Upper lobe of left lung (tissue), 6 donors: ENCODE data around the gene ZNF638. TPM values are rescaled to one million over a fixed set of nuclear protein-coding genes. Genes with fewer than 3 reads are reported as not detected.
"Not testable (repeated sequence)": the region's sequence is repeated elsewhere in the genome, so short reads cannot be mapped to it uniquely, and the experiment has no call there.

Source experiments
- ATAC-seq, 2 donors: fragments of 200-7000 bp; cut with Tn5 transposase; one replicate each; pipeline ENCODE4 v1.9.1; 2022; ENCODE audit warnings: mild to moderate bottlenecking in 2 of 2, moderate library complexity in 2 of 2; ENCODE audit not compliant: low FRiP score in 2 of 2
- DNase-seq, 2 donors: peaks; one replicate each; pipeline ENCODE4 v3.0.0-alpha.2; 2019 to 2020
- H3K27ac ChIP-seq, 4 donors: fragments of 200-600 bp; sonication (generic); one replicate each; pipeline ENCODE4 v1.5.1; 2016 to 2019
- H3K27me3 ChIP-seq, 4 donors: fragments of 200-600 bp; sonication (generic); one replicate each; pipeline ENCODE4 v1.5.1; 2017 to 2019
- H3K36me3 ChIP-seq, 4 donors: fragments of 200-600 bp; sonication (generic); one replicate each; pipeline ENCODE4 v1.5.1; 2016 to 2019
- H3K4me1 ChIP-seq, 4 donors: fragments of 200-600 bp; sonication (generic); one replicate each; pipeline ENCODE4 v1.5.1; 2018 to 2019
- H3K4me3 ChIP-seq, 4 donors: fragments of 200-600 bp; sonication (generic); one replicate each; pipeline ENCODE4 v1.5.1; 2017 to 2019; ENCODE audit warnings: mild to moderate bottlenecking in 2 of 4, moderate library complexity in 1 of 4
- H3K9me3 ChIP-seq, 4 donors: fragments of 200-600 bp; sonication (generic); one replicate each; pipeline ENCODE4 v1.5.1; 2018 to 2019
- CTCF ChIP-seq, 6 experiments: fragments of 450-650 bp in 4 of 6; fragments of 200-600 bp in 2 of 6; sonication (generic) in 2 of 6; IDR thresholded peaks; one replicate each; pipeline ENCODE4 v1.5.1; 2016 to 2019; ENCODE audit warnings: antibody characterized with exemption in 6 of 6
- EP300 ChIP-seq, 4 donors: sonication (generic); formaldehyde crosslinking; IDR thresholded peaks; one replicate each; pipeline ENCODE4 v1.5.1; 2017; ENCODE audit warnings: antibody characterized with exemption in 4 of 4, control low read depth in 2 of 4
- POLR2A ChIP-seq, 4 donors: fragments of 450-650 bp; IDR thresholded peaks; one replicate each; pipeline ENCODE4 v1.5.1; 2016 to 2017; ENCODE audit warnings: antibody characterized with exemption in 4 of 4, mild to moderate bottlenecking in 2 of 4
- POLR2AphosphoS5 ChIP-seq, 2 donors: sonication (generic); formaldehyde crosslinking; IDR thresholded peaks; one replicate each; pipeline ENCODE4 v1.5.1; 2017; ENCODE audit warnings: antibody characterized with exemption in 2 of 2
- WGBS, 2 donors: methylation state at CpG; one replicate each; pipeline ENCODE4 v1.1.5; 2017 to 2018; 5-methylcytosine and 5-hydroxymethylcytosine counted together
- total RNA-seq, 6 donors: library from RNA; depleted of rRNA in 4 of 6; stranded (reverse); fragments of >200 nt in 4 of 6; gene quantifications; one replicate each; pipeline versions ENCODE4 v1.1.0 to v1.2.1, GENCODE V29; 2016 to 2021
- donor health status: DM: no; HTN: no; CAD: no; lungs with moderate emphysema.
- donor health status: DM: no; HTN: yes; CAD: no; lungs with severe emphysema.

The ZNF638 gene
- total RNA-seq, 6 donors from 2014 or later: 87.5 to 405 (median 115) TPM

GRCh38 chr2:71327916-71328315 lies 3.7 kb upstream of the ZNF638 start:
- TF ChIP-seq CTCF (IDR thresholded peaks at IDR 0.05) (no peak), POLR2AphosphoS5 (IDR thresholded peaks at IDR 0.05) (no peak), EP300 (IDR thresholded peaks at IDR 0.05) (no peak), POLR2A (IDR thresholded peaks at IDR 0.05) (no peak)
- no peak for ATAC-seq
- H3K27me3 ChIP-seq: no peaks in the 10 kb centered on the region
- no peak overlapping the region for H3K4me3 ChIP-seq
- no peak for DNase-seq
- H3K36me3 ChIP-seq: no peaks in the 10 kb centered on the region
- H3K9me3 ChIP-seq: no peaks in the 10 kb centered on the region
- H3K4me1 ChIP-seq: peaks cover 2 to 10% (median 6%) of the 10 kb centered on the region in 4 donors
- no peak overlapping the region for H3K27ac ChIP-seq
- 67 to 82% methylated on average over 4 of the region's 4 CpGs for WGBS, 2 donors

GRCh38 chr2:71330155-71330554 lies 1.4 kb upstream of the ZNF638 start:
- peaks cover 0 to 2% (median 0%) of the 10 kb centered on the region in 4 donors for H3K36me3 ChIP-seq
- H3K4me3 ChIP-seq: no peak overlapping the region
- peaks cover 19 to 32% (median 26%) of the 10 kb centered on the region in 4 donors for H3K4me1 ChIP-seq
- TF ChIP-seq CTCF (IDR thresholded peaks at IDR 0.05): no peak
- TF ChIP-seq POLR2A (IDR thresholded peaks at IDR 0.05): no peak
- no peak for TF ChIP-seq POLR2AphosphoS5 (IDR thresholded peaks at IDR 0.05)
- TF ChIP-seq EP300 (IDR thresholded peaks at IDR 0.05): no peak
- no peaks in the 10 kb centered on the region for H3K9me3 ChIP-seq
- no peaks in the 10 kb centered on the region for H3K27me3 ChIP-seq
- ATAC-seq (no peak), DNase-seq (no peak)
- no peak overlapping the region for H3K27ac ChIP-seq

- Histone ChIP-seq H3K4me3 (peak overlapping the region in 3 of 4 donors; percentile 71 to 81 (median 78)), H3K4me1 (peaks cover 24 to 38% (median 30%) of the 10 kb centered on the region in 4 donors), H3K36me3 (peaks cover 0 to 2% (median 0%) of the 10 kb centered on the region in 4 donors), H3K27me3 (no peaks in the 10 kb centered on the region), H3K9me3 (no peaks in the 10 kb centered on the region), H3K27ac (peak overlapping the region; percentile 92 to 99 (median 98))
- DNase-seq (no peak), ATAC-seq (no peak)
- WGBS, 2 donors: 58 to 60% methylated on average over 14 of the region's 14 CpGs
- TF ChIP-seq EP300 (IDR thresholded peaks at IDR 0.05): no peak
- TF ChIP-seq CTCF (IDR thresholded peaks at IDR 0.05): no peak
- no peak for TF ChIP-seq POLR2AphosphoS5 (IDR thresholded peaks at IDR 0.05)
Observed at GRCh38 chr2:71330585-71331330, 824 bp upstream of the ZNF638 start.

- not testable (repeated sequence) for ATAC-seq, H3K27me3 ChIP-seq, H3K36me3 ChIP-seq, H3K9me3 ChIP-seq, DNase-seq
- peaks cover 29 to 43% (median 33%) of the 10 kb centered on the region in 4 donors for H3K4me1 ChIP-seq
- 5 to 9% methylated on average over 9 of the region's 9 CpGs for WGBS, 2 donors
- peak overlapping the region; percentile 92 to 99 (median 98) for H3K27ac ChIP-seq
- peak overlapping the region in 3 of 4 donors; percentile 71 to 81 (median 78) for H3K4me3 ChIP-seq
Observed at GRCh38 chr2:71331331-71331580, 326 bp upstream of the ZNF638 start.

GRCh38 chr2:71332435-71332796 lies 834 bp downstream of the ZNF638 start:
- DNase-seq (no peak), ATAC-seq (no peak)
- no peaks in the 10 kb centered on the region for H3K27me3 ChIP-seq
- WGBS, 2 donors: 0% methylated on average over 6 of the region's 6 CpGs
- TF ChIP-seq POLR2AphosphoS5 (IDR thresholded peaks at IDR 0.05) (no peak), EP300 (IDR thresholded peaks at IDR 0.05) (no peak), POLR2A (IDR thresholded peaks at IDR 0.05) (no peak), CTCF (IDR thresholded peaks at IDR 0.05) (no peak)
- H3K4me3 ChIP-seq: peak overlapping the region; percentile 47 to 81 (median 74)
- H3K4me1 ChIP-seq: peaks cover 40 to 55% (median 44%) of the 10 kb centered on the region in 4 donors
- no peaks in the 10 kb centered on the region for H3K9me3 ChIP-seq
- H3K27ac ChIP-seq: peak overlapping the region; percentile 92 to 99 (median 98)
- peaks cover 0 to 2% (median 0%) of the 10 kb centered on the region in 4 donors for H3K36me3 ChIP-seq
